GM23338 (cell line): ENCODE data around the gene BAG2.

Experiments
- CREB1 ChIP-seq: fragments of 250-450 bp; sonication (Bioruptor Pico); IDR thresholded peaks from 2 replicates; pipeline ENCODE4 v1.5.0; 2020; ENCODE audit warnings: low read depth, mild to moderate bottlenecking, moderate library complexity
- CTCF ChIP-seq, 2 experiments: fragments of 200-600 bp in 1 of 2; sonication (generic) in 1 of 2; conservative IDR thresholded peaks; 2 replicates each; pipeline versions ENCODE4 v1.5.1 to v1.6.1; 2016 to 2017; ENCODE audit warnings: antibody characterized with exemption in 2 of 2, low read depth in 2 of 2, mild to moderate bottlenecking in 2 of 2, moderate library complexity in 1 of 2
- EZH2 ChIP-seq: fragments of 200-600 bp; sonication (generic); IDR thresholded peaks from one replicate; pipeline ENCODE4 v1.8.0; 2017; ENCODE audit warnings: antibody characterized with exemption, mild to moderate bottlenecking, low read depth; ENCODE audit not compliant: unreplicated experiment
- EZH2phosphoT487 ChIP-seq: fragments of 200-600 bp; sonication (generic); IDR thresholded peaks from one replicate; pipeline ENCODE4 v1.8.1; 2018; ENCODE audit warnings: antibody characterized with exemption; ENCODE audit not compliant: unreplicated experiment
- JUNB ChIP-seq: IDR thresholded peaks from one replicate; pipeline ENCODE4 v1.6.1; 2016; ENCODE audit warnings: antibody characterized with exemption; ENCODE audit not compliant: unreplicated experiment
- NANOG ChIP-seq: IDR thresholded peaks from 2 replicates; pipeline ENCODE4 v1.6.1; 2016; ENCODE audit warnings: antibody characterized with exemption, borderline replicate concordance
- POLR2AphosphoS5 ChIP-seq: IDR thresholded peaks from 2 replicates; pipeline ENCODE4 v1.6.1; 2016; ENCODE audit warnings: antibody characterized with exemption, low read depth
- REST ChIP-seq: IDR thresholded peaks from one replicate; pipeline ENCODE4 v1.6.1; 2018; ENCODE audit warnings: antibody characterized with exemption; ENCODE audit not compliant: unreplicated experiment
- STAT1 ChIP-seq: IDR thresholded peaks from one replicate; pipeline ENCODE4 v1.6.1; 2016; ENCODE audit warnings: antibody characterized with exemption; ENCODE audit not compliant: unreplicated experiment
- ZNF114 ChIP-seq: fragments of 250-450 bp; sonication (Bioruptor Pico); IDR thresholded peaks from 2 replicates; pipeline ENCODE4 v1.5.0; 2020; ENCODE audit warnings: mild to moderate bottlenecking, moderate library complexity
- ZNF331 ChIP-seq: fragments of 250-450 bp; sonication (Bioruptor Pico); IDR thresholded peaks from 2 replicates; pipeline ENCODE4 v1.5.0; 2020; ENCODE audit warnings: low read depth, mild to moderate bottlenecking, moderate library complexity
- TF ChIP-seq, protein P1 (sequence below): IDR thresholded peaks from 2 replicates; pipeline ENCODE4 v1.6.1; 2016; ENCODE audit warnings: antibody characterized with exemption

DNA sequence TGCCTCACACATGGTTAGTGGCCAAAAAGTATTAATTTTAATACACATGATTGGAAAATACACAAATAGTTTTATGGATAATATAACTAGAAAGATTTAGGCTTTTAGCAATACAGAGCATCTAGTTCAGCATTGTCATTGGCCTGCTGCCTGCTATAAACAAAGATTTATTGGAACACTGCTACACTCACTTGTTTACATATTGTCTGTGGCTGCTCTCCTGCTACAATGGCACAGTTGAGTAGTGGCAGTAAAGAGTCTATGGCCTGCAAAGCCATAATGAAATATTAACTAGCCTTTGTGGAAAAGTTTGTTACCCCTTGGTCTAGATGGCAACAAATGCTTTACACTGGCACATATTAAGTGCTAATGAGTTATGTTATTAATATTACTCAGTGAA lies 44.4 kb upstream of the BAG2 start:
- TF ChIP-seq CTCF (conservative IDR thresholded peaks at IDR 0.05; ENCODE audit: low read depth in 2 of 2) (no peak), EZH2 (no peak), STAT1 (no peak), POLR2AphosphoS5 (no peak), REST (no peak), CREB1 (CRISPR knock-in tag) (no peak), EZH2phosphoT487 (no peak), JUNB (no peak), ZNF331 (CRISPR knock-in tag) (no peak), ZNF114 (CRISPR knock-in tag) (no peak), NANOG (no peak)
- TF ChIP-seq, protein P1, sequence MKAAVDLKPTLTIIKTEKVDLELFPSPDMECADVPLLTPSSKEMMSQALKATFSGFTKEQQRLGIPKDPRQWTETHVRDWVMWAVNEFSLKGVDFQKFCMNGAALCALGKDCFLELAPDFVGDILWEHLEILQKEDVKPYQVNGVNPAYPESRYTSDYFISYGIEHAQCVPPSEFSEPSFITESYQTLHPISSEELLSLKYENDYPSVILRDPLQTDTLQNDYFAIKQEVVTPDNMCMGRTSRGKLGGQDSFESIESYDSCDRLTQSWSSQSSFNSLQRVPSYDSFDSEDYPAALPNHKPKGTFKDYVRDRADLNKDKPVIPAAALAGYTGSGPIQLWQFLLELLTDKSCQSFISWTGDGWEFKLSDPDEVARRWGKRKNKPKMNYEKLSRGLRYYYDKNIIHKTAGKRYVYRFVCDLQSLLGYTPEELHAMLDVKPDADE, result no peak
